Activated T-helper 2 cell treated with anti-CD3 and anti-CD28 coated beads, Interferon-gamma antibody, Interleukin-2, Interleukin-4, amounts not matched to agents 10 μg/mL and 5 μg/mL and 100 μg/mL, durations not matched to agents 14 hours and 24 hours and 36 hours (primary cell): Measurements from ENCODE around the gene TMEM176A. TPM values are rescaled to one million over a fixed set of nuclear protein-coding genes. Genes with fewer than 3 reads are reported as not detected.

Experiments used
- DNase-seq: peaks from one replicate; pipeline ENCODE4 v3.0.0; 2021; ENCODE audit warnings: low spot score
- H3K27ac Mint-ChIP-seq: one replicate; pipeline ENCODE4 v1.8.0; 2021; ENCODE audit warnings: mixed read lengths
- H3K27me3 Mint-ChIP-seq: one replicate; pipeline ENCODE4 v1.8.0; 2021; ENCODE audit warnings: low read depth, mixed read lengths
- H3K36me3 Mint-ChIP-seq: one replicate; pipeline ENCODE4 v1.8.0; 2021; ENCODE audit warnings: low read depth, mixed read lengths
- H3K4me1 Mint-ChIP-seq: one replicate; pipeline ENCODE4 v1.8.0; 2021; ENCODE audit warnings: low read depth, mixed read lengths
- H3K4me3 Mint-ChIP-seq: one replicate; pipeline ENCODE4 v1.8.0; 2021; ENCODE audit warnings: low read depth, mild to moderate bottlenecking, moderate library complexity, mixed read lengths
- H3K9me3 Mint-ChIP-seq: one replicate; pipeline ENCODE4 v1.8.0; 2021; ENCODE audit warnings: mixed read lengths
- intact Hi-C: fragments of 100-400 bp; cut with micrococcal nuclease; formaldehyde crosslinking; loops from one replicate; pipeline ENCODE4 v1.15.1; 2023
- total RNA-seq: library from RNA; stranded (reverse); gene quantifications from 2 replicates; pipeline ENCODE4 v1.2.3, GENCODE V29; 2022

The TMEM176A gene
- total RNA-seq, 1 donor from 2014 or later: not detected

DNA sequence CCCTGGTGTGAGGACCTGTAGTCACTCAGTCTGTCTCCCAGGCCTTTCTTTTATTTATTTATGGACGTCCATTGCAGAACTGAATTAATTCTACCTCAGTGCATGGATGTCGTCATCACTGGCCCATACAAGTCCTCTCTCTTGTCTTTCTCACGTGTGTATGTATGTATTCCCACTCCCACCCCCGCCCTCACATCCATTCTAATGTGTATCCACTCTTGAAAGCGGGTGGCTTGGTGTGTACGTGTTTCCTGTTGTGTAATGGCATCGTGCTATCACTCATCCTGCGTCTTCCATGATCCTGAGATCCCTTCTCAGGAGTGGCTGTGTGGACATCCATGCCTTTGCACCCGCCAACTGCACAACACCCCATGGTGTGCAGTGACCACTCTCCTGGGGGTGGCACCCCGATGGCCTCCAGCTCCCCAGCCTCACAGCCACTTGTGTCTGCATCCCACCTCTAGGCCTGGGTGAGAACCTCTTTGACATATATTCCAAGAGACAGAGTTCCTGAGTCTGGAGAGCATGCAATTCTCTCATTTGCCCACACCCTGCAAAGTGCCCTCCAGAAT, 48.7 kb downstream of the TMEM176A start:
- no peak for DNase-seq
- no peaks in the 10 kb centered on the region for H3K9me3 Mint-ChIP-seq
- H3K4me1 Mint-ChIP-seq: no peaks in the 10 kb centered on the region
- peaks cover 20% of the 10 kb centered on the region for H3K27me3 Mint-ChIP-seq
- intact Hi-C loops: no loop called here
- H3K27ac Mint-ChIP-seq: no peak overlapping the region
- H3K4me3 Mint-ChIP-seq: no peak overlapping the region
- no peaks in the 10 kb centered on the region for H3K36me3 Mint-ChIP-seq

DNA sequence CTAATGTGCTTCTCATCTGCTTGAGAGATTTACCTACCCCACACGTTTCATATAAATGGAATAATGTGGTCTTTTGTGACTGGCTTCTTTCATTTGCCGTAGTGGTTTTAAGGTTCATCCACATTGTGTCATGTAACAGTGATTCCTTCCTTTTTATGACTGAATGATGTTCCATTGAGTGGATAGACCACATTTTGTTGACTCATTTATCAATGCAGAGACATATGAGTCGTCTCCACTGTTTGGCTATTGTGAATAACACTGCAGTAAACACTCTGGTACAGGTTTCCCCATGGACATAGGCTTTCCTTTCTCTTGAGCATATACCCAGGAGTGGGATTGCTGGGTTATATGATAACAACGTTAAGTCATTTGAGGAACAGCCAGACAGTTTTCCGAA, 49.7 kb downstream of the TMEM176A start:
- no peaks in the 10 kb centered on the region for H3K36me3 Mint-ChIP-seq
- H3K4me1 Mint-ChIP-seq: no peaks in the 10 kb centered on the region
- H3K27me3 Mint-ChIP-seq: peaks cover 19% of the 10 kb centered on the region
- no peak for DNase-seq
- H3K4me3 Mint-ChIP-seq: no peak overlapping the region
- H3K27ac Mint-ChIP-seq: no peak overlapping the region
- intact Hi-C loops: no loop called here
- H3K9me3 Mint-ChIP-seq: no peaks in the 10 kb centered on the region

- H3K27ac Mint-ChIP-seq: no peak overlapping the region
- intact Hi-C loops: no loop called here
- H3K36me3 Mint-ChIP-seq: no peaks in the 10 kb centered on the region
- H3K9me3 Mint-ChIP-seq: no peaks in the 10 kb centered on the region
- peaks cover 16% of the 10 kb centered on the region for H3K27me3 Mint-ChIP-seq
- no peak overlapping the region for H3K4me3 Mint-ChIP-seq
- no peaks in the 10 kb centered on the region for H3K4me1 Mint-ChIP-seq
- DNase-seq: no peak
Observed at GRCh38 chr7:150851492-150852370, 51.2 kb downstream of the TMEM176A start.

DNA sequence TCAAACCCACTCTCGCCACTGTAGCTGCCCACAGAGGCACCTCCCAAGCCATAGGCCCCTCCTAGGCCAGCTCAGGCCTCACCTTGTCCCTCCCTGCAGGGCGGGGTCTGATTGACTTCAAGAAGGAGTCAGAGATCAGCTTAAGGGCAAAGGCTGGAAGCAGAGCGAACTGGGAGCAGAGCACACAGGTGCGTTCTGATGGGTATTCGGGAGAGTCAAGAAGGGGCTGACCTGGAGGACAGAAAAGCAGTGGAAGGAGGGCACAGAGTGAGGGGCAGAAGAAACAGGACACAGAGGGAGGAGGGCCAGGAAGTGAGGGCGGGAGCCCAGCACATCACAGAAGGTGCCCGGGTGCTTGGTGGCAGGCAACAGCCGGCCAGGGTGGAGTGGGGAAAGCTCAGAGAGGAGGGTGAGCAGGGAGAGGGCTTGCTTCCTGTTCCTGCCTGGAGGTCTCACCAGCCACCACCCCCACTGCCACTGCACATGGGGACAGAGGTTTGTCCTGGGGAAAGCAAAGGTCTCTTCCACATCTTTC, 51.9 kb downstream of the TMEM176A start, which contains the start of gene AOC1:
Gene AOC1 (plus strand): TSS at position 147 of the 535 bp plus-strand sequence. CDS start 3,954 bp downstream, outside the sequence.
- DNase-seq: no peak
- no peaks in the 10 kb centered on the region for H3K36me3 Mint-ChIP-seq
- H3K4me1 Mint-ChIP-seq: no peaks in the 10 kb centered on the region
- H3K27me3 Mint-ChIP-seq: peaks cover 16% of the 10 kb centered on the region
- H3K4me3 Mint-ChIP-seq: no peak within 1 kb of the TSS
- intact Hi-C loops: no loop called here
- no peak within 1 kb of the TSS for H3K27ac Mint-ChIP-seq
- no peaks in the 10 kb centered on the region for H3K9me3 Mint-ChIP-seq

GRCh38 chr7:150854066-150855000, 53.8 kb downstream of the TMEM176A start:
- H3K4me3 Mint-ChIP-seq: no peak overlapping the region
- no peaks in the 10 kb centered on the region for H3K9me3 Mint-ChIP-seq
- no peak for DNase-seq
- intact Hi-C loops: no loop called here
- H3K4me1 Mint-ChIP-seq: no peaks in the 10 kb centered on the region
- no peak overlapping the region for H3K27ac Mint-ChIP-seq
- H3K27me3 Mint-ChIP-seq: peaks cover 16% of the 10 kb centered on the region
- H3K36me3 Mint-ChIP-seq: no peaks in the 10 kb centered on the region

Other genes starting within 250 kb of the TMEM176A start
- 36.7 and 39.1 TPM in 2 replicates for gene GIMAP4, start 233.4 kb upstream of the TMEM176A start, total RNA-seq
- 25.8 and 29.4 TPM in 2 replicates for gene GIMAP6, start 168.4 kb upstream of the TMEM176A start, total RNA-seq
- gene GIMAP2, start 115.1 kb upstream of the TMEM176A start, total RNA-seq: 29.3 and 30.5 TPM in 2 replicates
- gene GIMAP1, start 84.2 kb upstream of the TMEM176A start, total RNA-seq: 3.9 and 4.5 TPM in 2 replicates
- gene GIMAP5, start 63.4 kb upstream of the TMEM176A start, total RNA-seq: 42.9 and 46.7 TPM in 2 replicates
- 0.14 TPM in 1 of 2 replicates, not detected in the other for gene TMEM176B, start 405 bp upstream of the TMEM176A start, total RNA-seq
- 0.16 TPM in 1 of 2 replicates, not detected in the other for gene AOC1, start 51.7 kb downstream of the TMEM176A start, total RNA-seq
- 0.30 and 0.41 TPM in 2 replicates for gene KCNH2, start 177.6 kb downstream of the TMEM176A start, total RNA-seq
- 9.8 TPM in 2 replicates for gene NOS3, start 190.2 kb downstream of the TMEM176A start, total RNA-seq
- 5.0 and 6.4 TPM in 2 replicates for gene ATG9B, start 223.7 kb downstream of the TMEM176A start, total RNA-seq
- gene ABCB8, start 227.7 kb downstream of the TMEM176A start, total RNA-seq: 59.5 and 59.6 TPM in 2 replicates
- gene ASIC3, start 247.8 kb downstream of the TMEM176A start, total RNA-seq: 3.3 and 4.0 TPM in 2 replicates